Measurements from ENCODE around the gene TENT4B.
A peak's percentile ranks its signal among the peaks of the same experiment; 100 is the strongest.

TENT4B gene

DNA sequence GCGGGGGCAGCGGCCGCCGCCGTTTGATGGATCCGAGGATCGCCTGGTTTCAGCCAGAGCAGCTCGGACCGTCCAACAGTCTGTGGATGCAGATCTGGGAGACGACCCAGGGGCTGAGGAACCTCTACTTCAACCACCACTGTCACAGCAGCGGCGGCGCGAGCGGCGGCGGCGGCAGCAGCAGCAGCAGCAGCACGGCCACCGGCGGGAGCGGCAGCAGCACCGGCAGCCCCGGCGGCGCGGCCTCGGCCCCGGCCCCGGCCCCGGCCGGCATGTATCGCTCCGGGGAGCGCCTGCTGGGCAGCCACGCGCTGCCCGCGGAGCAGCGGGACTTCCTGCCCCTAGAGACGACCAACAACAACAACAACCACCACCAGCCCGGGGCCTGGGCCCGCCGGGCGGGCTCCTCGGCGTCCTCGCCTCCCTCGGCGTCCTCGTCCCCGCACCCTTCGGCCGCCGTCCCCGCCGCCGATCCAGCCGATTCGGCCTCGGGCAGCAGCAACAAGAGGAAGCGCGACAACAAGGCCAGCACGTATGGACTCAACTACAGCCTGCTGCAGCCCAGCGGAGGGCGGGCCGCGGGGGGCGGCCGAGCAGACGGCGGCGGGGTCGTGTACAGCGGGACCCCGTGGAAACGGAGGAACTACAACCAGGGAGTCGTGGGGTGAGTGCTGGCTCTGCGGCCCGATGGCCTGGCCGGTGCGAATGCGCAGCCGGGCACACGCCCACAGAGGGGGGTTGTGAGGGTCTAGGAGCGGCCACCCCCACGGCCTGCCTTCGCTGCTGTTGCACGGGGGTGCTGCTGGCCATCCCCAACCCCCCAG lies 702 bp downstream of the TENT4B start:
- H3K4me3 ChIP-seq (ENCODE audit: control insufficient read depth, low read depth, low read length) = peak overlapping the region; percentile 73
- no peak for DNase-seq (ENCODE audit: low read depth)
- TF ChIP-seq, protein P1, sequence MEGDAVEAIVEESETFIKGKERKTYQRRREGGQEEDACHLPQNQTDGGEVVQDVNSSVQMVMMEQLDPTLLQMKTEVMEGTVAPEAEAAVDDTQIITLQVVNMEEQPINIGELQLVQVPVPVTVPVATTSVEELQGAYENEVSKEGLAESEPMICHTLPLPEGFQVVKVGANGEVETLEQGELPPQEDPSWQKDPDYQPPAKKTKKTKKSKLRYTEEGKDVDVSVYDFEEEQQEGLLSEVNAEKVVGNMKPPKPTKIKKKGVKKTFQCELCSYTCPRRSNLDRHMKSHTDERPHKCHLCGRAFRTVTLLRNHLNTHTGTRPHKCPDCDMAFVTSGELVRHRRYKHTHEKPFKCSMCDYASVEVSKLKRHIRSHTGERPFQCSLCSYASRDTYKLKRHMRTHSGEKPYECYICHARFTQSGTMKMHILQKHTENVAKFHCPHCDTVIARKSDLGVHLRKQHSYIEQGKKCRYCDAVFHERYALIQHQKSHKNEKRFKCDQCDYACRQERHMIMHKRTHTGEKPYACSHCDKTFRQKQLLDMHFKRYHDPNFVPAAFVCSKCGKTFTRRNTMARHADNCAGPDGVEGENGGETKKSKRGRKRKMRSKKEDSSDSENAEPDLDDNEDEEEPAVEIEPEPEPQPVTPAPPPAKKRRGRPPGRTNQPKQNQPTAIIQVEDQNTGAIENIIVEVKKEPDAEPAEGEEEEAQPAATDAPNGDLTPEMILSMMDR (conservative IDR thresholded peaks at IDR 0.05; ENCODE audit: control insufficient read depth, insufficient read depth, low read depth, low read length) = no peak

DNA sequence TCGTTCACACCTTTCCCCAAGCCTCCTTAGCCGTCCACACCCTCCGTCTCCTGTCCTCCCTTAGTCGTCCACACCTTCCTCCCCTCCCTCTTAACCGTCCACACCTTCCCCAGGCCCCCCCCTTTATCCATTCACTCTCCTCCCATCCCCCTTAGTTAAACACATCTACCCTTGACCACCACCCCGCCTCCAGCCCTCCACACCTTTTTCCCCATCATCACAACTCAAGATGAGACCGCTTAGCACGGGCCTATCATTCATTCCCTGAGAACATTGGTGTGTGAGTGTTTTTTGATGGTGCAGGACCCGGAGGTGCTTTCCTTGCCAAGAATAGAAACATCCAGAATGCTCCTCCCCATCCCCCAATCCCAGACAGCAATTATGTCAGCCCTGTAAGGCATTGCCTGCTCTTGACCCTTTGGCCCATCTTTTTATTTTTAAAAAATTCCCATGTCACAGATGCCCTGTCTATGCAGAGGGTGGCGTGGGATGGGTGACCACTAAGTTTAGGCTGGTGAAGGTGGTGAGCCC lies 1.4 kb downstream of the TENT4B start:
- peak; percentile 21 for DNase-seq (ENCODE audit: low read depth)
- TF ChIP-seq, protein P1 (conservative IDR thresholded peaks at IDR 0.05; ENCODE audit: control insufficient read depth, insufficient read depth, low read depth, low read length) = no peak
- peak overlapping the region; percentile 73 for H3K4me3 ChIP-seq (ENCODE audit: control insufficient read depth, low read depth, low read length)

DNA sequence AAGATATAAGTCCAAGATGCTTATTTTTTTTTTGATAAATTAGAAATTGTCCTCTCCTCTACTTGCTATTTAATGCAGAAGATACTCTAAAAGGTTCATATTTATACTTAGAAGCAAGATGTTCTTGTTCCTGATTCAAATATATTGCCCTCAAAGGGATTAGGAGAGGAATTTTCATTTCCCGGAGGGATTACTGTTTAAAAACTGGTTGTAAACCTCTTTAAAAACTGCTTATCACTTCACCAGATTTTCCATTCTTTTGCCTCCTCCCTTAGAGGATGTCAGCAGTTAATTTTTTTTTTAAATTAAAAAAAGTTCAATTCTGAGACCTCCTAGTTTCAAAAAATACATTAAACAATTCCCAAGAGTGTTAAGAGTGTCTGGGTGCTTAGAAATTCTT lies 2.8 kb downstream of the TENT4B start:
- TF ChIP-seq, protein P1 (conservative IDR thresholded peaks at IDR 0.05; ENCODE audit: control insufficient read depth, insufficient read depth, low read depth, low read length) = no peak

DNA sequence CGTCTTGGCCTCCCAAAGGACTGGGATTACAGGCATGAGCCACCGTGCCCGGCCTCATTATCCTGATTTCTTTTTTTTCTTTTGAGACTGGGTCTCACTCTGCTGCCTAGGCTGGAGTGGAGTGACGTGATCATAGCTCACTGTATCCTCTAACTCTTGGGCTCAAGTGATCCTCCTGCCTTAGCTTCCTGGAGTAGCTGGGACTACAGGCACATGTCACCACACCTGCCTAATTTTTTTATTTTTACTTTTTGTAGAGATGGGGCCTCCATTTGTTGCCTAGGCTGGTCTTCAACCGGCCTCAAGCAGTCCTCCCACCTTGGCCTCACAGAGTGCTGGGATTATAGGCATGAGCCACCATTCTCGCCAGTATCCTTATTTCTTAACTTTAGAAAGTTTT lies 3.5 kb downstream of the TENT4B start:
- DNase-seq (ENCODE audit: low read depth) = no peak
- TF ChIP-seq, protein P1 (conservative IDR thresholded peaks at IDR 0.05; ENCODE audit: control insufficient read depth, insufficient read depth, low read depth, low read length) = no peak
- no peak overlapping the region for H3K4me3 ChIP-seq (ENCODE audit: control insufficient read depth, low read depth, low read length)

More for the DNA sequence above, 2.8 kb downstream of the TENT4B start:
- DNase-seq (ENCODE audit: low read depth) = no peak
- peak overlapping the region; percentile 10 for H3K4me3 ChIP-seq (ENCODE audit: control insufficient read depth, low read depth, low read length)

DNA sequence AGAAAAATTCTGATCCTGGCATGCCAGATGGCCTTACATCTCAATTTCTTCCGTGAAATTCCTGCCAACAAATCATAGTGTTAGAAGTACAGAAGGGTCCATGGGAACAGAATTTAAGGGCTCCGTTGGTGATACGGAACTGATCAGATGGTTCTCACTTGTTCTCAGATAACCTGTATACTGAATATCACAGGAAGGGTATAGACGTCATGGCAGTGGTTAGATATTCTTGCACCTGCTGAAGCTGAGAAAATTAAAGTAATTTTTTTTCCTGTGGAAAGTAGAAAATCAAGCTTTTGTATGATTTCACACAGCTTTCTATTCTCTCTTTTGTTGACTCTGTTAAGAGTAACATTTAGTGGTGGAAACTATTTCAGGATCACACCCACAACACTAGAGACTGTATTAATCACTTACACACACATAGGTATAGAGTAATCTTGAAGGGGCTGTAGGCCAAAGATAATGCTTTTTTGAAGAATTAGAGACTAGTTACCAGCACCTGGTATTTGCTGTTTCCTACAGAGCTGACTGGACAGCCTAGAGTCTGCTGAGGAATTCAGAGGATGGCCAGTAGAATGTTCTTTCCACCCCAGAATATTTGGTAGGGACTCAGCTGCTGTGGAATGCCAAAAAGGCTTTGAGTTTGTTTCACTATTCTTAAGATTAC lies 7.5 kb downstream of the TENT4B start:
- H3K4me3 ChIP-seq (ENCODE audit: control insufficient read depth, low read depth, low read length) = no peak overlapping the region
- TF ChIP-seq, protein P1 (conservative IDR thresholded peaks at IDR 0.05; ENCODE audit: control insufficient read depth, insufficient read depth, low read depth, low read length) = no peak
- peak; percentile 20 for DNase-seq (ENCODE audit: low read depth)

DNA sequence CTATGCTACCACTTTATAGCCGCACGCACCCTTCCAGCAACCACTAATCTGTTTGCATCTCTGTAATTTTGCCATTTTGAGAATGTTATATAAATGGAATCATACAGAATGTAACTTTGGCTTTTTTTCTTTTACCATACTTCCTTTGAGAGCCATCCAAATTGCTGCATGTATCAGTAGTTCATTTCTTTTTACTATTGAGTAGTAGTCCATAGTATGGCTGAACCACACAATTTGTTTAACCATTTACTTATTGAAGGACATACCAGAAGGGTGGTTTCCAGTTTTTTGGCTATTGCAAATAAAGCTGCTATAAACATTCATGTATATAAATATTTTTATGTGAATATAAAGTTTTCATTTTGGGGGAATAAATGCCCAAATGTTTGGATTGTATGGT lies 8.8 kb downstream of the TENT4B start:
- TF ChIP-seq, protein P1 (conservative IDR thresholded peaks at IDR 0.05; ENCODE audit: control insufficient read depth, insufficient read depth, low read depth, low read length) = no peak
- no peak overlapping the region for H3K4me3 ChIP-seq (ENCODE audit: control insufficient read depth, low read depth, low read length)
- DNase-seq (ENCODE audit: low read depth) = no peak
